NCI-H510A (cell line): ENCODE results near the gene UBTD1.

Experiments used
- DNase-seq: peaks from one replicate; lab custom pipeline; 2025; lab: John Stamatoyannopoulos, UW

Gene UBTD1

DNA sequence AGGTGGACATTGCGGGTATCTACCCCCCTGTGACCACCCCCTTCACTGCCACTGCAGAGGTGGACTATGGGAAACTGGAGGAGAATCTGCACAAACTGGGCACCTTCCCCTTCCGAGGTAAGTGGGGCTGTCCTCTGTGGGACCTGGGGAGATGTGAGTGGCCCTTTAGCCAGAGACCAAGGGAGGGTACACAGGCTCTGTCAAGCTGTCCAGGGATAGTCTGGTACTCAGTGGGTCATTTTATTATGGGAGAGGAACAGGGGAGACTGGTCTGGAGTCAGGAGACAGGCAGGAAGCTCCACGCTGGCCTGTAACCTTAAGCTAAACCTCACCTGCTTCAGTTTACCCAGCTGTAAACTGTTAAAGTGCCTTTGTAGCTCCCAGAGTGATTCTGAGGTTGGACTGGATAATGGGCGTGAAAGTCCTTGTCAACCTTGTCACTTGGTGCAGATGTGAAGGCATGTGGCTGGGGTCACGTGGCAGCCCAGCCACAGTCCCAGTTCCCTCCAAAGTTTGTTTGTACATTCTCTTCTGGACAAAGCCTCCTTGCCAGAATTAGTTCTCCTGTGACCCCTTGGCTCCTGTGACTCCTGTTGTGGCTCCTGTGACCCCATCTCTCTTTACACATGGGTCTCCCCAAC lies 86.2 kb downstream of the UBTD1 start:
- no peak for DNase-seq

DNA sequence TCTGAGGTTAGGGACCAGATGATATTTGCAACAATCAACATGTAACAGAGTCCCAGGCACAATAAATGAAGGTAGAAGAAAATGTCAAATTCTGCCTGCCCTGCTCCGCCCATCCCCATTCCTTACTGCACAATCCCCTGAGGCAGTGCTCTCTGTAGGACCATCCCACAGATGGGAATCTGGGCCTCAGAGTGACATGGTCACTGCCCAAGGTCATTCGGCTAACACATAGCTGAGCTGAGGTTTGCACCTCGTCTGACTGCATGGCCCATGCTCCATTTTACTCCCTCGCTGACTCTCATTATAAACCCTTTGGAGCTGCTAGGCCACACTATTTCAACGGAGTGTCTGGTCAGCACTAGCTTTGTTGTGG lies 86.7 kb downstream of the UBTD1 start:
- DNase-seq, result no peak

DNA sequence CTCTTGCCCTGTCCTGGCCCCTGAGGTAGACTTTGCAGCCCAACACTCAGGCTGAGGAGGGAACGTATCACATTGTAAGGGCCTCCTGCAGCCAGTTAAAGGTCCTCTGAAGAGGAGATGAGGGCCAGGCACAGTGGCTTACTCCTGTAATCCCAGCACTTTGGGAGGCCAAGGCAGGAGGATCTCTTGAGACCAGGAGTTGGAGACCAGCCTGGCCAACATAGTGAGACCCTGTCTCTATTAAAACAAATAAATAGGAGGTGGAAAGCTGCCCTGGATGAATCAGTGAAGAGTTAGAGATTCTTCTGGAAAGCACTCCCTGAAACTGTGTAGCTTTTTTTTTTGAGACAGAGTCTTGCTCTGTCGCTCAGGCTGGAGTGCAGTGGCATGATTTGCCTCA lies 88.5 kb downstream of the UBTD1 start:
- no peak for DNase-seq

DNA sequence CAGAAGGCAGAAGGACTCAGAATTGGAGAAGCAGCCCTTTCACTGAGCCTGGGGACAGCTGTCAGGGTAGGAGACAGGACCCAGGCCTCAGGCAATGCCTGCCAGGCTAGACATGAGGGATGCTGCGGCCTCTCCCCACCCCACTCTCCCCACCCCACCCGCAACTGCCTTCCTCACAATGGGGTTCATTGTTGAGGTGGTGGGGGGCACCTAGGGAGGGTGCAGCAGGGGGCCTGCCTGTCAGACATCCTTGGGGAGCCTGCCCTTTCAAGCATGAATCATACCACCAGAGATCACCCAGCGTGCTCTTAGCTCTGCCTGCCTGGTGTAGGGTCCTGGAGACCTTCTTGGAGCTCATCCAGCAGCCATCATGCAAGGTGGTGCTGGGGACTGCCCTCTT lies 90.8 kb downstream of the UBTD1 start, which contains the start of gene C10orf62:
TSS of gene C10orf62 (plus strand) at position 243 of the 400 bp plus-strand sequence. CDS start 177 bp downstream, outside the sequence.
- DNase-seq, result no peak

DNA sequence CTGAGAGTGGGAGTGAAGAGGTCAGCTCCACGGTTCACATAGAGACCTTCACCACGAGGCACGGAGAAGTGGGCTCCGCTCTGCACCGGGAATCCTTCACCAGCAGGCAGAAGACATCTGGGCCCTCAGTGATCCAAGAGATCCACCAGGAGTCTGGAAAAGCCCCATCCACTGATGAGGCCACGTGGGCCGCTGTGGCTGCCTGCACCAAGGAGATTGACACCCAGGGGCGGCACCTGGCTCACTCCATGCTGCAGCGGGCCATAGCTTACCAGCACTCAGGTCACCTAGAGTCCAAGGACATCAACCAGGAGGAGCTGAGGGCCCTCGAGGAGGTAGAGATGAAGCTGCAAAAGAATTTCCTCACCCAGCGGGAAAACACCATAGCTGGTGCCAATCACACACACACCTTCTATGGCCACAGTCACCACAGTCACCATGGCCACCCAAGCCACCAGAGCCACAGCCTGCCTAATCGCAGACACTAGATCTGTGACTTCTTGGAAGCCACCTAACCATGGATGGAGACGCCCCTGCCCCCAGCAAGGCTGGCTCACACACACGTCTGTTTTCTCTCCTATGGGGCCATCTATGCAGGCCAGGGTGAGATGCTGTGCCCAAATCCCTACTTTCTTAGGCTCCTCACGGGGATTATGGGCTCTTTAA lies 91.5 kb downstream of the UBTD1 start:
- no peak for DNase-seq

DNA sequence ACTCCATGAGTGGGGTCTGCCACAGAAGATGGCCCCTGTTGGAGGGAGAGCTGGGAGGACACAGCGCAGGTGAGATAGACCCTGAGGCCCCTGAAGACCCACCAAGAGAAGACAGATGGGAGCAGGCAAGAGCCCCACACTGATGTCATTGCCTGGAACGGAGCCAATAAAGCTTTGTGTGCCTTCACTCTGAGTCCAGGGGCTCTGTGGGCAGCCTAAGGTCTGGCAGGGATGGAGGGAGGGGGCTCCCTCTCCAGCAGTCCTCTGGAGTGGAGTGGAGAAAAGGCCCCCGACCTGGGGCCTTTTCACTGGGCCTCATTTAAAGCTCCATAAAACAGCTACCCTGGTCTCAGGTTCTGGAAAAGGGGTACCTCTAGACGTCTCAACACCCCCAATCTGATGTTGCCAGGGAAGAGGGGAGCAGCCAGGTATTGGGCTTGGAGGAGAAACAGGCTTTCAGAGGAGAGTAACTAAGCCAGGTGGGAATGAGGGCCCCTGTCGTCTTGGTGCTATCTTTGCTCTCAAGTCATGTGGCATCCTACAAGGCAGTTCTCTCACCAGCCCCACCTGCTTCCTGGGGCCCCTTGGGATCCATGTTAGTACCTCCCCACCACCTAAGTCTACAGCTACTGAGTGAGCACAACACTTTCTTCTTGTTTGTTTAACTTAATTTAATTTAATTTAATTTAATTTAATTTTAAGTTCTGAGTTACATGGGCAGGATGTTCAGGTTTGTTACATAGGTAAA lies 92.2 kb downstream of the UBTD1 start:
- DNase-seq, result no peak

DNA sequence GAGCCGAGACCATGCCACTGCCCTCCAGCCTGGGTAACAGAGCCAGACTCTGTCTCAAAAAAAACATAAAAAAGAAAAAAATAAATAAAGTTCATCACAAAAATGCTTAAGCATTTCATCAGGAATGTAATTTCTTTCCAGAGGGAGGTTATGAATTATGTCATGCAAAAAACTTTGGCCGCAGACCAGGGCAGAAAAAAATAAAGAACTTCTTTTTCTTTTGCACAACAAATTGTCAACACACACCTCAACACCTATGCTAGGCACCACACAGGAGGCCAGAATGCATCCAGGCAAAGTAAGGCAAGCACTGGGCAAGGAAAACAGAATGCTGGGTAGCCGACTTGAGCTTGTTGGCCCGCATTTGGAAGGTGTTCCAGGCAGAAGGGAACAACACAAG lies 94.7 kb downstream of the UBTD1 start:
- no peak for DNase-seq

DNA sequence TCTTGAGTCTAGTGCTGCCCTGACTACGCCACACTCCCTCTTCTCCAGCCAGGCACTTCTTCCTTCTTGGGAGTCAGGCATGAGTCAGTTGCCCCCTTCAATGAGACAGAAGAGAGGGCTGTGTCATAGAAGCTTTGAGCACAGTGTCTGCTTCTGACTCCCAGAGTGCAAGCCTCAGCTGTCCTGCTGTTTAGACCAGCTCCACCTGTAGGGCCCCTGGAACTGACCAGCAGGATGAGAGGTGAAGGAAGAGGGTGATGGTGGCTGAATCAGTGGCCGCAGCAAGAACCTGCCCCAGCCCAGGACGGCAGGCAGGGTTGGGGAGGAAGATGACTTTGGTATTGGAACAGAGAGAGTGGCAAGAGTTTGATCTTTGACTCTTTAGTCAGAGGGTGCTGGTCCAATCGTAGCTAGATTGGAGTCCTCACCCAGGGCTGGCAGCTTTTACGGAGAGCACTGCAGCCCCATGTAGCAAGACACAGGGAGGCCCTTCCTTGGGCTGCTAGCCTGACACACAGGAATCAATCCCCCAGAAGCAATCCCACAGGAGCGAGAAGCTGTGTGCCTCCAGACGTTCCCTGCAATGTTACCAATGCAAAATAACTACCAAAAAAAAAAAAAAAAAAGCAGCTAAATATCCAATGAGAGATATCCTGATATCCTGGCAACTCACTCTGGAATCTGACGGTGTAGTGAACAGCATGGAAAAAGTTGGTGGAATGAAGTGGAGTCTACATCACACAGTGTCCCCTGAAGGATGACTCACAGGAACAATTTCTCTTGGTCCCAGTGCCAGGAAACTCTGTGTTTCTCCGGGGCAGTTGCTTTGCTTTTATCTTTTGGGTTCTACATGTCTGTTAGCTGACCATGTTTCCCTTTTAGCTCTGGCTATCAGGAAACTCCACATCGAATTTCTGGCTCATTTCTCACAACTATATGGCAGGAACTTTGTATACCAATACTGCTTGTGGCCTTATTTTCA lies 97.7 kb downstream of the UBTD1 start:
- no peak for DNase-seq

DNA sequence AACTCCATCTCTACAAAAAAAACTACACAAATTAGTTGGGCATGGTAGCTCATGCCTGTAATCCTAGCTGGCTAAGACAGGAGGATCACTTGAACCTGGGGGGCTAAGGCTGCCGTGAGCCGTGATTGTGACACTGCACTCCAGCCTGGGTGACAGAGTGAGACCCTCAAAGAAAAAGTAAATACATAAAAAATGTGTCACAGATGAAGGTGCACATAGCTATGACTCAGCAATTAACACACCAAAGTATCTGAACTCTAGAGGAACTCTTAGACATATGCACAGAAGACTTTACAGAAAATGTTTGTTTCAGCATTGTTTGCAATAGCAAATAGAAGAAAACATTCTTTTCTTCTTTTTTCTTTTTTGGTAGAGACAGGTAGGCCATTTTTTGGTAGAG lies 99.1 kb downstream of the UBTD1 start:
- DNase-seq, result no peak

DNA sequence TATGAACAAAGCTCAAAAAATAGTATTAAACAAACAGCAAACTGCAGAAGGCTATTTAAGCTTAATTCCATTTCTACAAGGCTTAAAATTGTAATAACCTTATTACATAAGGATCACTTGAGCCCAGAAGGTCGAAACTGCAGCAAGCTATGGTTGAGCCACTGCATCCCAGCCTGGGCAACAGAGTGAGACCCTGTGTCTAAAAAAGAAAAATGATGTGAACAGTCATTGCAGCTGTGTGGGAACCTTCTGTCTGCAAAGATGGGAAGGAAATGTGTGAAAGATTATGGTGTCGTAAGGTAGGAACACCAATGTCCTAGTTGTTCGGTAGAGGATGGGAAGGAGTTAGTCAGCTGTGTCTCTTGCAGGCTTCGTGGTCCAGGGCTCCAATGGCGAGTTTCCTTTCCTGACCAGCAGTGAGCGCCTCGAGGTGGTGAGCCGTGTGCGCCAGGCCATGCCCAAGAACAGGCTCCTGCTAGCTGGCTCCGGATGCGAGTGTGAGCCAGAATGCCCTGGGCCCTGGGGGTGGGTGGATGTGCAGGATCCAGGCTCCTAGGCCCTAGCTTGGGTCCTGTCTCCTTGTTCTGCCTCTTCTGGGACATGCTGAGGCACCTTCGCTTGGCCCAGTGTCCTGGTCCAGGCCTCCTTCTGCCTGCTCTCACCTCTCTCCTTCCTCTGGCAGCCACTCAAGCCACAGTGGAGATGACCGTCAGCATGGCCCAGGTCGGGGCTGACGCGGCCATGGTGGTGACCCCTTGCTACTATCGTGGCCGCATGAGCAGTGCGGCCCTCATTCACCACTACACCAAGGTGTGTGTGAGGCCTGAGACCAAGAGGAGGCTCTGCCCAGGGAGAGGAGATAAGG lies 99.9 kb downstream of the UBTD1 start:
- DNase-seq, result no peak

DNA sequence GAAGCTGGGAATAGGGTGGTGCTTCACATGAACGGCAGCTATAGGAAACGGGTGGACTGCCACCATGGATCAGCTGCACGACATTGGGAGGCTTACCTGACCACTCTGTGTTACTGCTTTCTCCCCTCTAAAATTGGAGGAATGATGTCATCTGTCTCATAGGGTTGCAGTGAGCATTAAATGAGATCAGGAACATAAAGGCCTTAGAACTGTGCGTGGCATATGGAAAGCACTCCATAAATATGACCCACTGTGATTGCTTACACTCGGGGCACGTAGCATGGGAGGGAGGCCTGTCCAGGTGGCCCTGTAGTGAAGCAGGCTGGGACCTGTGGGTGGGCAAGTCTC lies 100.5 kb downstream of the UBTD1 start:
- DNase-seq, result no peak

DNA sequence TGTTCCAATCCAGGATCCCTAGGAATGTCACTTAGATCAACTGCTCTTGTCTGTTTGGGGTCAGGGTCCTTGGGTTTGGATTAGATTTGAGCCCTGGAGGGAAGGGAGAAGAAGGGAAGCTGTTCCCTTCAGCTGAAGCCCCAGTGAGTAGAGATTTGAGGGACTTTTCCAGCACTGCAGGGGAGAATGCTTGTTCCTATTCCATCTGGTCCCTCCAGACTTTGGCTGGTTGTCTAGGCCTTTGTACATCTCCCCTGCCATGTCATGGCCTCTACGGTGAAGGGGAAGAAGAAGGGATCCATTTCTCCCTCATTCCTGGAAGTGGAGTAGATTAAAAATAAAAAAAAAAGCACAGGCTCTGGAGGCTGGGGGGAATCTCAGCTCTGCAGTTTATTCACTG lies 101.9 kb downstream of the UBTD1 start:
- DNase-seq, result no peak

DNA sequence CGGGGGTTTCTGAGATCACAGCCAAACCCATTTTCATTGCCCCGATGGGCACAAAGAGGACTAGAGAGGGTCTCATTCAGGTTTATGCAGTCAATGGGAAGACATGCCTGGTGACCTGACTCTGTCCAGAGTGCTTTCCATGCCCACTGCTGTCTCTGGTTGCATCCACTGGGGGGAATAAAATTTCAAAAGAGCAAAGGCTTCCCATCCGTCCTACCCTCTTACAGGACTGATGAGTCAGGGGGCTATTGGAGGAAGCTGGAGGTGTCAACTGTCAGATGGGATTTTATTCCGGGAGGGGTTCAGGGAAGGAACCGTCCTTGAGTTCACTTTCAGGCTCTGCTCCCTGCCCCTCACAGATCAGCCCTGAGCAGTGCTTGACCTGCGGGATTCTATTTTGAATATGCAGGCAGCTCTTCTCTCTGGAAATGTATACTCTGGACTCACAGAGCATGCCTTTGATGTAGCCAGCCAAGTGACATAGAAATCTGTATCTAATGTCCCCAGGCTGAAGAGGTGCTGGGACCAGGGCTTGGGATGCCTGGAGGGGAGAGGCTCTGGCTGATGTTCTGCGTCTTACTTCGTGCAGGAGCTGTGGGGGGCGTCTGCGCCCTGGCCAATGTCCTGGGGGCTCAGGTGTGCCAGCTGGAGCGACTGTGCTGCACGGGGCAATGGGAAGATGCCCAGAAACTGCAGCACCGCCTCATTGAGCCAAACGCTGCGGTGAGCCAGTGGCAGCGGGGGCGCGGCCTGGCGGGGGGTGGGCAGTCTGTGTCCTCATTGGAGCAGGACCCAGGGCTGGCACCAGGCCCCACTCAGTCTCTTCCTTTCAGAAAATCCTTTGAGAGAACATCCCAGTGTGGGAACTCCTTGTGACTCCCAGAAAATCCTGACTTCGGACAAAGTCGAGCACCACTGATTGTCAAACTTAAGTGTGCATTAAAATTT lies 102.8 kb downstream of the UBTD1 start:
- DNase-seq, result no peak

DNA sequence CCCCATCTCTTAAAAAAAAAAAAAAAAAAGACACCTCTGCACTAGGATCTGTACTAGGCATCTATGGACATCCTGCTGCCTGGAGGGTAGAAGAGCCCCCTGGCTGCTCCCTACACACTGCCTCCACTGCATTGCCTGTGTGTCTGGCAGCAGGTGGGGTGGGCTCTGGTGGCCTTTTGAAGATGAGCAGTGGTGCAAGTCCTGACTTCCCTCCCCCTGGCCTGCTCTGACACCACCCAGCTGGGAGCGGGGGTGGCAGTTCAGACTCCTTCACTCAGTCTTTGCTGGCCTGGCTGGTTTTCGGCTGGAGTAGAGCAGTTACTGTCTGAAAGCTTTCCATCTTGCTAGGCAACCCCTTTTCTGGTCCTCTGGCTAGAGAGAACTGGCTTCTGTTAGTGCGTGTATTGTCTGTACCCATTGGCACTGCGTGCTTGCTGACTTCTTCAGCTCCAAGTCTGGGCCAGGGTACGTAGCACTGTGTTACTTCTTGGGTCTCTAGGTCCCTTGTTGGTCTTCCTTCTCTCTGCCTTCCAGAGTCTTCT lies 108.4 kb downstream of the UBTD1 start:
- DNase-seq, result no peak

DNA sequence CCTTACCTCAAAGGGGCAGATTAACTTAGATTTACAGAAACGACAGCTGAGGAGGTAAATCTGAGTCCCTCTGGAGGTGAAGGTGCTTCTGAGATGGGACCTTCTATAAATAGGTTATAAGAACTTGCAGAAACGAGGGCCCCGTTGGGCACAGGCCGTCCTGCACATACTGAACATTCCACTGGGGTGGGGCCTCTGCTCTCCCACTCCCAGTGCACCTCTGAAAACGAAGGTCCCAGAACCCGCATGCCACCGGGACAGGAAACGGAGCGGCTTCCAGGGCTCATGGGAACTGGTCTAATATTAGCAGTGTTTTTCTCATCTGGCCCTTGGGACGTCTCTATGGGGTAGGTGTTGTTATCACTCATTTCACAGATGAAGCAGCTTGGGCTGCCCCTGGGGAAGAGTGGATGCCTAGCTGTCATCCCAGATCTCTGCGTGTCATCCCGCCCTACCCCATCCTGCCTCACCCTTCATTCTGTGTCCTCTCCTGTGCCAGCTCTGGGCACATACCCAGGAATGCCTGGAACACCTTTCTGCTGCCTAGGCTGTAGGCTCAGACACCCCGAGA lies 110.4 kb downstream of the UBTD1 start:
- DNase-seq, result no peak

DNA sequence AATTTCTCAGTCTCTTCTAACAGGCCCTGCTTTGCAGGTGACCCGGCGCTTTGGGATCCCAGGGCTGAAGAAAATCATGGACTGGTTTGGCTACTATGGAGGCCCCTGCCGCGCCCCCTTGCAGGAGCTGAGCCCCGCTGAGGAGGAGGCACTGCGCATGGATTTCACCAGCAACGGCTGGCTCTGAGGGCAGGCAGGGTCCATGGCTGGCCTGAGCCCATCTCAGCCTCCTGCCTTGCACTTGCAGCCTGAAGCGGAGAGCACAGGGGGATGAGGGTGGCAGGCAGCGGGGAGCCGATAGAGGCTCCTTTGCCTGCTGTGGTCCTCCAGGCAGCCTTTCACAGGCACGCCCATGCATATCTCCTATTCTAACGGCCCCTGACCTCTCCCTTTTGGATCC lies 112.7 kb downstream of the UBTD1 start:
- no peak for DNase-seq

DNA sequence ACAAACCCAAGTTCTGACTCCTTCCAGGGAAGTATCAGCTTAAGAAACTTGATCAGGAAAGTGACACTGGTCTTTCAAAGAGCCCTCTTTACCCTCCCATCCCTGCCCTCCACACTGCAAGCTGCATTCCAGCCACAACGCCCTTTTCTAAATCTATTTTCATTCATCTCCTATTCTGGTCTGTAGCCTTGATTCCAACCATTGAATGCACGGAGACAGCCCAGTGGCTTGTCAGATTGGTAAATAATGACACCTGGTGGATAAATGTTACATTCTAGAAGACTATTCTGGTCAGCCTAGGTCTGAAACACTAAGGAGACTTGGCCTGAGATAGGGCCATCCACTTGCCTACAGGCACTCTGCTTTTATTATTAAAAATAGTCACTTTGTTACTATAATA lies 113.7 kb downstream of the UBTD1 start:
- no peak for DNase-seq

DNA sequence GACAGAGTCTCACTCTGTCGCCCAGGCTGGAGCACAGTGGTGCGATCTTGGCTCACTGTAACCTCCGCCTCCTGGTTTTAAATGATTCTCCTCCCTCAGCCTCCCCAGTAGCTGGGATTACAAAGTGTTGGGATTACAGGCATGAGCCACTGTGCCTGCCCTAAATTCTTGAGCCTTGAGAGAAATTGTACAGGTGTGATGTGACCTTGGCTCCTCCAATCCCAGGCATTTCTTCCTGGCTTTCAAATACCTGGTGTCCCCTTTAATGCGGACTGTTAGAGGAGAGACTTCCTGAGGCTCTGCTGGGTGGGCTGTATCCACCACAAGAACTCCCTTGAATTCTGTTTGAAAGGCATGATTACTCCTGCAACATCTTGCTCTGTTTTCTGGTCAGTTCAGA lies 119.6 kb downstream of the UBTD1 start:
- no peak for DNase-seq

DNA sequence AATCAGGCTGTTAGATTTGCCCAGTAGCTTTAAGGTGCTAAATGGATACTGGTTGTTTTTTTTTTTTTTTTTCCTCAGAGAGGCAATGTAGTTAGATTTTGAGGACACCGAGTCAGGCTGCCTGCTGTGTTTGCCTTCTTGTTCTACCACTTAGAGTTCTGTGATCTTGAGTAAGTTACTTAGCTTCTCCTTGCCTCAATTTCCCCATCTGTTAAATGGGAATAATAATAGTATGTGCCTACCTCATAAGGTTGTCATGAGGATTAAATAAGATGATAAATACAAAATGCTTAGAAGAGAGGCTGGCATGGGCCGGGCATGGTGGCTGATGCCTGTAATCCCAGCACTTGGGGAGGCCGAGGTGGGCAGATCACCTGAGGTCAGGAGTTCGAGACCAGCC lies 120.0 kb downstream of the UBTD1 start:
- DNase-seq, result no peak
